ENCODE results near the gene CEP41. TPM values are rescaled to one million over a fixed set of nuclear protein-coding genes. Genes with fewer than 3 reads are reported as not detected.

CEP41 gene
- polyA plus RNA-seq, 1 donor (not counting 4 experiments of a cell fraction or from before 2014, with no cell fraction given) = 13.4 TPM

- Histone ChIP-seq H4K20me1 (ENCODE audit: control insufficient read depth, extremely low read depth, insufficient read depth, low read length) (no peaks in the 10 kb centered on the region), H3K9me1 (ENCODE audit: control insufficient read depth, extremely low read depth, insufficient read depth, low read length) (no peaks in the 10 kb centered on the region), H3K4me3 (ENCODE audit: control insufficient read depth in 2 of 3, extremely low read depth in 1 of 3, insufficient read depth in 2 of 3, low read depth in 1 of 3, low read length in 3 of 3) (no peak overlapping the region), H3K36me3 (ENCODE audit: control insufficient read depth in 2 of 2, extremely low read depth in 1 of 2, insufficient read depth in 2 of 2, low read length in 2 of 2) (no peaks in the 10 kb centered on the region), H3K79me2 (ENCODE audit: control insufficient read depth, insufficient read depth, low read length) (no peaks in the 10 kb centered on the region), H3K27me3 (ENCODE audit: control insufficient read depth, extremely low read depth, insufficient read depth, low read length) (no peaks in the 10 kb centered on the region), H3K4me1 (ENCODE audit: control insufficient read depth, extremely low read depth, insufficient read depth, low read length) (peaks cover 38% of the 10 kb centered on the region), H3K27ac (ENCODE audit: control insufficient read depth, insufficient read depth, low read length) (no peak overlapping the region), H2AFZ (ENCODE audit: control insufficient read depth, low read length) (no peak overlapping the region), H3K9me3 (ENCODE audit: control insufficient read depth, low read depth, low read length) (peaks cover 4% of the 10 kb centered on the region), H3K9ac (ENCODE audit: control insufficient read depth, extremely low read depth, insufficient read depth, low read length) (no peak overlapping the region), H3K4me2 (ENCODE audit: control insufficient read depth, extremely low read depth, insufficient read depth, low read depth, low read length) (no peak overlapping the region)
- no peak for DNase-seq (ENCODE audit: low read depth, low spot score)
- dilution Hi-C loops (cut with MboI; ENCODE audit: extremely low pct_ligation_motif_present, low sequenced_read_pairs) = no loop called here
- FAIRE-seq = no peak
- TF ChIP-seq, protein P1, sequence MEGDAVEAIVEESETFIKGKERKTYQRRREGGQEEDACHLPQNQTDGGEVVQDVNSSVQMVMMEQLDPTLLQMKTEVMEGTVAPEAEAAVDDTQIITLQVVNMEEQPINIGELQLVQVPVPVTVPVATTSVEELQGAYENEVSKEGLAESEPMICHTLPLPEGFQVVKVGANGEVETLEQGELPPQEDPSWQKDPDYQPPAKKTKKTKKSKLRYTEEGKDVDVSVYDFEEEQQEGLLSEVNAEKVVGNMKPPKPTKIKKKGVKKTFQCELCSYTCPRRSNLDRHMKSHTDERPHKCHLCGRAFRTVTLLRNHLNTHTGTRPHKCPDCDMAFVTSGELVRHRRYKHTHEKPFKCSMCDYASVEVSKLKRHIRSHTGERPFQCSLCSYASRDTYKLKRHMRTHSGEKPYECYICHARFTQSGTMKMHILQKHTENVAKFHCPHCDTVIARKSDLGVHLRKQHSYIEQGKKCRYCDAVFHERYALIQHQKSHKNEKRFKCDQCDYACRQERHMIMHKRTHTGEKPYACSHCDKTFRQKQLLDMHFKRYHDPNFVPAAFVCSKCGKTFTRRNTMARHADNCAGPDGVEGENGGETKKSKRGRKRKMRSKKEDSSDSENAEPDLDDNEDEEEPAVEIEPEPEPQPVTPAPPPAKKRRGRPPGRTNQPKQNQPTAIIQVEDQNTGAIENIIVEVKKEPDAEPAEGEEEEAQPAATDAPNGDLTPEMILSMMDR (optimal IDR thresholded peaks at IDR 0.05 in 1 of 3, IDR thresholded peaks at IDR 0.05 in 1 of 3, conservative IDR thresholded peaks at IDR 0.05 in 1 of 3; ENCODE audit: extremely low read depth in 1 of 3, insufficient read depth in 2 of 3, low read length in 3 of 3) = no peak
These were observed 76.4 kb downstream of the CEP41 start for GRCh38 chr7:130364451-130364850.

DNA sequence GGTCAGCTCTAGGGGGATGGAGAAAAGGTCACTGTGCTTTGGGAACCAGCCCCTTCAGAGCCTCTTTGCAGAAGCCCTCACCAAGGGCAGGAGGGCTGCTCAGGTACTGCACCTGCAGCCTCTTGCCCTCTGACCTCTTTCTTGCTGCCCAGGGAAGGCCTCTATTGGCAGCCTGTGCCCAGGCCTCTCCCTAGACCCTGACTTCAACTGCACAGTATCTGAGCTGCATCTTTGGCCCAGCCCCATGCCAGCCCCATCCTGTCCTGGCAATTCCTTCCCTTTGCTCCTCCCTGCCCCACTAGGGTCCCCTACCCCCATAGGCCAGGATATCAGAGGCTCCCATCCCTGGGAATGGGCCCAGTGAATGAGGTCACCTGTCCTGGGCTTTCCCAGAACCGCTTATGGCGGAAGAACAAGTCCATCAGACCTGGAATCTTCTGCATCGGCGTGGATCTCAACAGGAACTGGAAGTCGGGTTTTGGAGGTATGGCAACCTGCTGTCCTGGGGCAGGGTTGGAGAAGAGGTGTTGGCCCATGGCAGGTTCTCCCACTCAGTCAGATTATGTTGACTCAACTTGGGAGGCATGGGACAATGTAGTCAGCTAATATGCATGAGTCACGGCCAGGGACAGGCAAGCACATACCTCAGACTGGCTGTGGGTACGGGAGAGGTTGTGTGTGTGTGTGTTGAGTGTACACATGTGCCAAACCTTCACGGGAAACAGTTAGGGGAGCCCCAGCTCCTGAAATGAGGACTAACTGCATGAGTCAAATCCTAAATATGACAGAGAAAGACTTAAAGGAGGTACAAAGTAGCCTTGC, 77.6 kb downstream of the CEP41 start:
- H3K27me3 ChIP-seq (ENCODE audit: control insufficient read depth, extremely low read depth, insufficient read depth, low read length) = no peaks in the 10 kb centered on the region
- H3K9ac ChIP-seq (ENCODE audit: control insufficient read depth, extremely low read depth, insufficient read depth, low read length) = peak overlapping the region; percentile 51
- peak overlapping the region; percentile 81 for H3K27ac ChIP-seq (ENCODE audit: control insufficient read depth, insufficient read depth, low read length)
- H3K36me3 ChIP-seq (ENCODE audit: control insufficient read depth in 2 of 2, extremely low read depth in 1 of 2, insufficient read depth in 2 of 2, low read length in 2 of 2) = no peaks in the 10 kb centered on the region
- FAIRE-seq (peak; percentile 93), DNase-seq (ENCODE audit: low read depth, low spot score) (peak; percentile 99)
- dilution Hi-C loops (cut with MboI; ENCODE audit: extremely low pct_ligation_motif_present, low sequenced_read_pairs) = no loop called here
- H3K4me1 ChIP-seq (ENCODE audit: control insufficient read depth, extremely low read depth, insufficient read depth, low read length) = peaks cover 31% of the 10 kb centered on the region
- H3K4me3 ChIP-seq (ENCODE audit: control insufficient read depth in 2 of 3, extremely low read depth in 1 of 3, insufficient read depth in 2 of 3, low read depth in 1 of 3, low read length in 3 of 3) = no peak overlapping the region
- no peaks in the 10 kb centered on the region for H3K9me1 ChIP-seq (ENCODE audit: control insufficient read depth, extremely low read depth, insufficient read depth, low read length)
- H3K9me3 ChIP-seq (ENCODE audit: control insufficient read depth, low read depth, low read length) = peaks cover 9% of the 10 kb centered on the region
- no peaks in the 10 kb centered on the region for H3K79me2 ChIP-seq (ENCODE audit: control insufficient read depth, insufficient read depth, low read length)
- peak overlapping the region; percentile 61 for H3K4me2 ChIP-seq (ENCODE audit: control insufficient read depth, extremely low read depth, insufficient read depth, low read depth, low read length)
- no peak for TF ChIP-seq EZH2 (IDR thresholded peaks at IDR 0.05; ENCODE audit: low read length)
- TF ChIP-seq, protein P1 (optimal IDR thresholded peaks at IDR 0.05 in 1 of 3, IDR thresholded peaks at IDR 0.05 in 1 of 3, conservative IDR thresholded peaks at IDR 0.05 in 1 of 3; ENCODE audit: extremely low read depth in 1 of 3, insufficient read depth in 2 of 3, low read length in 3 of 3) = peak in 1 of 3 experiments; percentile 46
- H2AFZ ChIP-seq (ENCODE audit: control insufficient read depth, low read length) = peak overlapping the region; percentile 35
- no peaks in the 10 kb centered on the region for H4K20me1 ChIP-seq (ENCODE audit: control insufficient read depth, extremely low read depth, insufficient read depth, low read length)
